ENCODE data around the gene ROR1. TPM values are rescaled to one million over a fixed set of nuclear protein-coding genes. Genes with fewer than 3 reads are reported as not detected.
A peak's percentile ranks its signal among the peaks of the same experiment; 100 is the strongest.

ROR1 gene
- total and polyA plus RNA-seq, 2 of the 4 experiments (the other 2 are of a cell fraction), result 4.4 to 10.0 TPM

- ATAC-seq (ENCODE audit: low read depth) (peak; percentile 61), DNase-seq (peak; percentile 19)
- H3K36me3 ChIP-seq (ENCODE audit: control insufficient read depth, insufficient read depth, low read length), result no peaks in the 10 kb centered on the region
- H3K56ac ChIP-seq (ENCODE audit: extremely low read depth, insufficient read depth, low read length), result no peak overlapping the region
- peaks cover 10% of the 10 kb centered on the region; the same call in 1 of the 2 replicates for H3K4me1 ChIP-seq (ENCODE audit: control insufficient read depth, insufficient read depth, low read length)
- H3K9me3 ChIP-seq (ENCODE audit: control insufficient read depth, insufficient read depth, low read length), result no peaks in the 10 kb centered on the region
- no CpG with 5 or more reads among the region's 3 CpGs for WGBS, 2 experiments (ENCODE audit: extremely low coverage in 2 of 2, insufficient read length in 1 of 2)
- H4K91ac ChIP-seq (ENCODE audit: insufficient read depth, low read depth, low read length), result no peak overlapping the region
- no peak overlapping the region; the same call in 1 of the 2 replicates for H3K4me2 ChIP-seq (ENCODE audit: low read depth, low read length)
- H2BK20ac ChIP-seq (ENCODE audit: low read depth, low read length), result no peak overlapping the region
- H3K14ac ChIP-seq (replicated peaks; ENCODE audit: low read depth, low read length), result no peak overlapping the region
- H3K27me3 ChIP-seq (ENCODE audit: control insufficient read depth, insufficient read depth, low read length), result no peaks in the 10 kb centered on the region; the same call in 1 of the 2 replicates
- CTCF ChIA-PET, result no interaction called here
- POLR2A ChIA-PET (ENCODE audit: unreplicated experiment), result no interaction called here
- H4K20me1 ChIP-seq (ENCODE audit: insufficient read depth, low read length), result peaks cover 3% of the 10 kb centered on the region; the same call in 1 of the 2 replicates
- no peak overlapping the region for H2BK15ac ChIP-seq (ENCODE audit: low read depth, low read length)
- H2AK5ac ChIP-seq (ENCODE audit: low read depth, low read length), result no peak overlapping the region
- H3K4me3 ChIP-seq (ENCODE audit: insufficient read depth, low read depth, low read length), result no peak overlapping the region
- TF ChIP-seq CEBPB (IDR thresholded peaks at IDR 0.05; ENCODE audit: low read depth, low read length), result no peak
- no peak for TF ChIP-seq MAFK (IDR thresholded peaks at IDR 0.05; ENCODE audit: low read depth, low read length)
- TF ChIP-seq RFX5 (IDR thresholded peaks at IDR 0.05; ENCODE audit: low read depth, low read length), result no peak
- no peak for TF ChIP-seq NFE2L2 (IDR thresholded peaks at IDR 0.05; ENCODE audit: low read depth, low read length)
- TF ChIP-seq CHD1 (IDR thresholded peaks at IDR 0.05; ENCODE audit: low read depth, low read length), result no peak
- no peak for TF ChIP-seq CTCF (conservative IDR thresholded peaks at IDR 0.05; ENCODE audit: low read depth, low read length)
- TF ChIP-seq MXI1 (IDR thresholded peaks at IDR 0.05; ENCODE audit: borderline replicate concordance, low read depth, low read length), result no peak
- no peak for TF ChIP-seq USF2 (IDR thresholded peaks at IDR 0.05; ENCODE audit: low read depth, low read length)
- no peak for TF ChIP-seq MAZ (IDR thresholded peaks at IDR 0.05; ENCODE audit: borderline replicate concordance, low read depth, low read length)
- TF ChIP-seq POLR2A (IDR thresholded peaks at IDR 0.05; ENCODE audit: low read depth, low read length), result no peak
- no peak for TF ChIP-seq RAD21 (IDR thresholded peaks at IDR 0.05; ENCODE audit: low read length)
- TF ChIP-seq RCOR1 (IDR thresholded peaks at IDR 0.05; ENCODE audit: insufficient replicate concordance, low read length), result no peak
- no peak for TF ChIP-seq FOS (IDR thresholded peaks at IDR 0.05; ENCODE audit: low read depth, low read length)
- TF ChIP-seq ELK1 (IDR thresholded peaks at IDR 0.05; ENCODE audit: borderline replicate concordance, low read depth, low read length), result no peak
- no peak for TF ChIP-seq SMC3 (IDR thresholded peaks at IDR 0.05; ENCODE audit: low read depth, low read length)
- TF ChIP-seq BHLHE40 (IDR thresholded peaks at IDR 0.05; ENCODE audit: low read depth, low read length), result no peak
- no peak overlapping the region for H3K23ac ChIP-seq (ENCODE audit: low read depth, low read length)
- H3K27ac ChIP-seq (ENCODE audit: insufficient read depth, low read length), result peak overlapping the region; percentile 66; the same call in 1 of the 2 replicates
- H3K18ac ChIP-seq (ENCODE audit: low read depth, low read length), result no peak overlapping the region
- H3K9ac ChIP-seq (ENCODE audit: low read depth, low read length), result no peak overlapping the region
- H3K79me1 ChIP-seq (ENCODE audit: low read depth in 1 of 2, low read length in 2 of 2), result no peaks in the 10 kb centered on the region
- H2AK9ac ChIP-seq (replicated peaks; ENCODE audit: low read depth, low read length, poor library complexity), result no peak overlapping the region
- BruUV-seq (replicated peaks), result no TSS peak
- intact Hi-C loops (cut with micrococcal nuclease) (no loop called here), in situ Hi-C loops (cut with MboI; ENCODE audit: low sequenced_read_pairs) (no loop called here), dilution Hi-C loops (cut with HindIII; ENCODE audit: low sequenced_read_pairs, unreplicated experiment) (no loop called here)
- H3K4ac ChIP-seq (ENCODE audit: low read depth, low read length), result no peak overlapping the region
- peaks cover 4% of the 10 kb centered on the region; the same call in 1 of the 2 replicates for H3K9me1 ChIP-seq (ENCODE audit: insufficient read depth, low read length)
- H2BK120ac ChIP-seq (ENCODE audit: low read depth, low read length), result no peak overlapping the region
- no peak overlapping the region for H2BK5ac ChIP-seq (ENCODE audit: low read depth, low read length, poor library complexity, severe bottlenecking)
- H4K5ac ChIP-seq (ENCODE audit: low read depth, low read length), result no peak overlapping the region
- no peak overlapping the region for H4K8ac ChIP-seq (ENCODE audit: low read depth in 2 of 2, low read length in 2 of 2)
- H2AFZ ChIP-seq (replicated peaks; ENCODE audit: low read length, poor library complexity), result no peak overlapping the region
Measured at GRCh38 chr1:63967901-63968300, 194.1 kb downstream of the ROR1 start.
